KMS-11 (cell line): ENCODE measurements around the gene FYN.

Experiments used
- H2AFZ ChIP-seq: fragments of 200-600 bp; sonication (generic); 2 replicates; pipeline ENCODE4 v1.6.1; 2016; ENCODE audit warnings: antibody characterized with exemption, mixed run types, low read depth
- H3K27ac ChIP-seq: fragments of 200-600 bp; sonication (generic); 2 replicates; pipeline ENCODE4 v1.6.1; 2016; ENCODE audit warnings: mild to moderate bottlenecking, mixed run types
- H3K27me3 ChIP-seq: fragments of 200-600 bp; sonication (generic); 2 replicates; pipeline ENCODE4 v1.6.1; 2017; ENCODE audit warnings: mild to moderate bottlenecking, low read depth, mixed run types, moderate library complexity; ENCODE audit not compliant: insufficient read depth
- H3K36me3 ChIP-seq: fragments of 200-600 bp; sonication (generic); 2 replicates; pipeline ENCODE4 v1.6.1; 2017; ENCODE audit warnings: mild to moderate bottlenecking, mixed run types; ENCODE audit not compliant: insufficient read depth
- H3K4me1 ChIP-seq: fragments of 200-600 bp; sonication (generic); 2 replicates; pipeline ENCODE4 v1.6.1; 2016; ENCODE audit warnings: mild to moderate bottlenecking, low read depth, mixed run types; ENCODE audit not compliant: poor library complexity, severe bottlenecking
- H3K4me2 ChIP-seq: fragments of 200-600 bp; sonication (generic); 2 replicates; pipeline ENCODE4 v1.7.0; 2016; ENCODE audit warnings: mild to moderate bottlenecking, mixed run types
- H3K4me3 ChIP-seq: fragments of 200-600 bp; sonication (generic); IDR thresholded peaks from 2 replicates; pipeline ENCODE4 v1.6.1; 2017; ENCODE audit warnings: low read depth, low read length, mixed read lengths; ENCODE audit not compliant: insufficient read depth
- H3K79me2 ChIP-seq: fragments of 200-600 bp; sonication (generic); 2 replicates; pipeline ENCODE4 v1.6.1; 2016; ENCODE audit warnings: low read depth, mixed run types; ENCODE audit not compliant: insufficient read depth
- H3K9ac ChIP-seq: fragments of 200-600 bp; sonication (generic); 2 replicates; pipeline ENCODE4 v1.6.1; 2016; ENCODE audit warnings: mild to moderate bottlenecking, mixed run types
- H4K20me1 ChIP-seq: fragments of 200-600 bp; sonication (generic); 2 replicates; pipeline ENCODE4 v1.6.1; 2016; ENCODE audit warnings: mild to moderate bottlenecking, mixed run types; ENCODE audit not compliant: insufficient read depth
- CTCF ChIP-seq: fragments of 200-600 bp; sonication (generic); conservative IDR thresholded peaks from 2 replicates; pipeline ENCODE4 v1.6.1; 2017; ENCODE audit warnings: low read depth, mild to moderate bottlenecking, antibody characterized with exemption, low read length, moderate library complexity, mixed read lengths

The FYN gene

GRCh38 chr6:111798281-111798725 lies 74.9 kb downstream of the FYN start:
- H3K79me2 ChIP-seq: no peaks in the 10 kb centered on the region; the same call in 1 of the 2 replicates

GRCh38 chr6:111796310-111796918 lies 76.8 kb downstream of the FYN start:
- peaks cover 8% of the 10 kb centered on the region; the same call in 1 of the 2 replicates for H3K79me2 ChIP-seq
- H3K4me2 ChIP-seq: peak overlapping the region; percentile 97; the same call in 1 of the 2 replicates
- H3K4me1 ChIP-seq: peaks cover 58% of the 10 kb centered on the region
- H3K27ac ChIP-seq: peak overlapping the region; percentile 89; the same call in 1 of the 2 replicates
- H3K9ac ChIP-seq: no peak overlapping the region
- H3K4me3 ChIP-seq: no peak overlapping the region
- no peaks in the 10 kb centered on the region for H4K20me1 ChIP-seq
- no peaks in the 10 kb centered on the region for H3K36me3 ChIP-seq
- no peaks in the 10 kb centered on the region for H3K27me3 ChIP-seq
- no peak overlapping the region for H2AFZ ChIP-seq
- no peak for TF ChIP-seq CTCF

More at GRCh38 chr6:111798281-111798725, 74.9 kb downstream of the FYN start:
- H2AFZ ChIP-seq: no peak overlapping the region
- no peak overlapping the region for H3K4me3 ChIP-seq
- H3K36me3 ChIP-seq: no peaks in the 10 kb centered on the region
- no peak overlapping the region for H3K27ac ChIP-seq
- H4K20me1 ChIP-seq: no peaks in the 10 kb centered on the region
- TF ChIP-seq CTCF: no peak
- no peaks in the 10 kb centered on the region for H3K27me3 ChIP-seq
- no peak overlapping the region for H3K4me2 ChIP-seq
- no peak overlapping the region for H3K9ac ChIP-seq
- H3K4me1 ChIP-seq: peaks cover 59% of the 10 kb centered on the region

GRCh38 chr6:111795558-111795957 lies 77.7 kb downstream of the FYN start:
- no peak overlapping the region for H3K4me3 ChIP-seq
- peak overlapping the region; percentile 53; the same call in 1 of the 2 replicates for H3K9ac ChIP-seq
- no peaks in the 10 kb centered on the region for H4K20me1 ChIP-seq
- peak overlapping the region; percentile 46; the same call in 1 of the 2 replicates for H2AFZ ChIP-seq
- peaks cover 8% of the 10 kb centered on the region; the same call in 1 of the 2 replicates for H3K79me2 ChIP-seq
- peaks cover 53% of the 10 kb centered on the region for H3K4me1 ChIP-seq
- TF ChIP-seq CTCF: no peak
- H3K4me2 ChIP-seq: peak overlapping the region; percentile 97
- no peaks in the 10 kb centered on the region for H3K27me3 ChIP-seq
- no peaks in the 10 kb centered on the region for H3K36me3 ChIP-seq
- H3K27ac ChIP-seq: peak overlapping the region; percentile 89

- peaks cover 53% of the 10 kb centered on the region for H3K4me1 ChIP-seq
- no peaks in the 10 kb centered on the region for H3K27me3 ChIP-seq
- no peaks in the 10 kb centered on the region for H4K20me1 ChIP-seq
- H3K27ac ChIP-seq: peak overlapping the region; percentile 89
- TF ChIP-seq CTCF: no peak
- H3K4me3 ChIP-seq: no peak overlapping the region
- peak overlapping the region; percentile 46 for H2AFZ ChIP-seq
- peak overlapping the region; percentile 97 for H3K4me2 ChIP-seq
- H3K36me3 ChIP-seq: no peaks in the 10 kb centered on the region
- peaks cover 8% of the 10 kb centered on the region; the same call in 1 of the 2 replicates for H3K79me2 ChIP-seq
- H3K9ac ChIP-seq: peak overlapping the region; percentile 53; the same call in 1 of the 2 replicates
These were observed 78.4 kb downstream of the FYN start for GRCh38 chr6:111794727-111795452.
